Left lung (tissue), 10 donors: ENCODE measurements around the gene SLC22A7. TPM values are rescaled to one million over a fixed set of nuclear protein-coding genes. Genes with fewer than 3 reads are reported as not detected.

Experiments
- ATAC-seq: fragments of 200-7000 bp; cut with Tn5 transposase; one replicate; pipeline ENCODE4 v1.9.1; 2020; ENCODE audit warnings: moderate library complexity
- DNase-seq, 4 donors: peaks; one replicate each; pipeline ENCODE4 v3.0.0-alpha.2; 2013 to 2020
- H3K27ac ChIP-seq, 2 donors: fragments of 200-600 bp; sonication (generic) in 1 of 2; one replicate each; pipeline versions ENCODE4 v1.5.0 to v1.8.0; 2020 to 2021
- H3K27me3 ChIP-seq, 2 donors: fragments of 200-600 bp; sonication (generic) in 1 of 2; one replicate each; pipeline versions ENCODE4 v1.5.0 to v1.8.0; 2020 to 2021
- H3K36me3 ChIP-seq, 2 donors: fragments of 200-600 bp; sonication (generic) in 1 of 2; one replicate each; pipeline versions ENCODE4 v1.5.0 to v1.8.0; 2020 to 2021
- H3K4me1 ChIP-seq, 2 donors: fragments of 200-600 bp; one replicate each; pipeline ENCODE4 v1.8.0; 2021
- H3K4me3 ChIP-seq, 2 donors: fragments of 200-600 bp; sonication (generic) in 1 of 2; one replicate each; pipeline versions ENCODE4 v1.5.0 to v1.8.0; 2020 to 2021; ENCODE audit warnings: mild to moderate bottlenecking in 1 of 2
- H3K9me3 ChIP-seq, 2 donors: fragments of 200-600 bp; sonication (generic) in 1 of 2; one replicate each; pipeline versions ENCODE4 v1.5.0 to v1.8.0; 2020 to 2021
- intact Hi-C, 2 donors: fragments of 100-400 bp; cut with DNase I; formaldehyde crosslinking; loops; one replicate each; pipeline versions ENCODE4 v1.11.2 to v1.14.2; 2022
- polyA plus RNA-seq, 6 donors: library from polyadenylated mRNA; unstranded; fragments of 120-200 nt; gene quantifications; one replicate each; pipeline ENCODE4 v1.2.1, GENCODE V29; 2013; ENCODE audit not compliant: insufficient read length in 6 of 6
- total RNA-seq, 2 donors: library from RNA; stranded (reverse); fragmentation: NEBNext Ultra II Directional; extraction: Animal tissue kit (Norgen Biotek cat#: 25700); gene quantifications; one replicate each; pipeline ENCODE4 v1.2.1, GENCODE V29; 2021
- TF ChIP-seq, protein P1 (sequence below), 2 donors: fragments of 200-600 bp; sonication (generic) in 1 of 2; IDR thresholded peaks; one replicate each; pipeline versions ENCODE4 v1.5.0 to v1.8.0; 2021; ENCODE audit warnings: antibody characterized with exemption in 2 of 2
- donor health status: DM: no; HTN: yes; CAD: no.
- donor health status: DM: no; HTN: no; CAD: no.

The SLC22A7 gene
- total and polyA plus RNA-seq, 8 donors = 0.07 to 0.28 (median 0.20) TPM; not detected in 3

DNA sequence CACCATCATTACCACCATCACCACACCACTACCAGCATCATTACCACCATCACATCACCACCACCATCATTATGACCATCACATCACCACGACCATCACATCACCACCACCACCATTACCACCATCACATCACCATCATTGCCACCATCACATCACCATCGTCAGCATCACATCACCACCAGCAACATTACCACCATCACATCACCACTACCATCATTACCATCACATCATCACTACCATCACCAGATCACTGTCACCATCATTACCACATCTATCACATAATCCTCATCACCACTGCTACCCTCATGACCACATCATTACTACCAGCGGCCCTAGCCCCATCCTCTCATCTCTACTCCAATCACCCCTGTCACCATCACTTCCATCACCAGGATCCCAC lies 3.5 kb upstream of the SLC22A7 start:
- Histone ChIP-seq H3K36me3 (no peaks in the 10 kb centered on the region), H3K27me3 (peaks cover 0 to 27% of the 10 kb centered on the region in 2 donors), H3K27ac (no peak overlapping the region), H3K9me3 (no peaks in the 10 kb centered on the region), H3K4me3 (no peak overlapping the region), H3K4me1 (no peaks in the 10 kb centered on the region)
- intact Hi-C loops = no loop called here
- ATAC-seq (no peak), DNase-seq (no peak)
- TF ChIP-seq, protein P1, sequence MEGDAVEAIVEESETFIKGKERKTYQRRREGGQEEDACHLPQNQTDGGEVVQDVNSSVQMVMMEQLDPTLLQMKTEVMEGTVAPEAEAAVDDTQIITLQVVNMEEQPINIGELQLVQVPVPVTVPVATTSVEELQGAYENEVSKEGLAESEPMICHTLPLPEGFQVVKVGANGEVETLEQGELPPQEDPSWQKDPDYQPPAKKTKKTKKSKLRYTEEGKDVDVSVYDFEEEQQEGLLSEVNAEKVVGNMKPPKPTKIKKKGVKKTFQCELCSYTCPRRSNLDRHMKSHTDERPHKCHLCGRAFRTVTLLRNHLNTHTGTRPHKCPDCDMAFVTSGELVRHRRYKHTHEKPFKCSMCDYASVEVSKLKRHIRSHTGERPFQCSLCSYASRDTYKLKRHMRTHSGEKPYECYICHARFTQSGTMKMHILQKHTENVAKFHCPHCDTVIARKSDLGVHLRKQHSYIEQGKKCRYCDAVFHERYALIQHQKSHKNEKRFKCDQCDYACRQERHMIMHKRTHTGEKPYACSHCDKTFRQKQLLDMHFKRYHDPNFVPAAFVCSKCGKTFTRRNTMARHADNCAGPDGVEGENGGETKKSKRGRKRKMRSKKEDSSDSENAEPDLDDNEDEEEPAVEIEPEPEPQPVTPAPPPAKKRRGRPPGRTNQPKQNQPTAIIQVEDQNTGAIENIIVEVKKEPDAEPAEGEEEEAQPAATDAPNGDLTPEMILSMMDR (IDR thresholded peaks at IDR 0.05) = no peak

DNA sequence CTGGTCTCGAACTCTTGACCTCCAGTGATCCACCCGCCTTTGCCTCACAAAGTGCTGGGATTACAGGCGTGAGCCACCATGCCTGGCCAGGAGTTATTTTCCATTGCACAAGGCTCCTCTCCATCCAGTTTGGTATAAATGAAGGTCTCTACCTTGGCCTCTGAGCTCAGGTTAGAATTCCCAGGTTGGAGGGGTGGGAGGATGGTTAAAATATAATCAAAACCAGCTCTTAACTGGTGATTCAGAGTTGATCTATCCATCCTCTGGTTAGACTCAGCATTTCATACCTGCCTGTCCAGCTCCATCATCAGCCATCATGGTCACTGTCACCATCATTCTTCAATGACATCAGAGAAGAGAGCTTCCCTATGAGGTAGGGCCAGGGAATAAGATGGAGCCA lies 2.6 kb upstream of the SLC22A7 start:
- Histone ChIP-seq H3K9me3 (no peaks in the 10 kb centered on the region), H3K4me3 (no peak overlapping the region), H3K36me3 (no peaks in the 10 kb centered on the region), H3K27ac (no peak overlapping the region), H3K4me1 (no peaks in the 10 kb centered on the region), H3K27me3 (peaks cover 0 to 37% of the 10 kb centered on the region in 2 donors)
- DNase-seq (no peak), ATAC-seq (no peak)
- TF ChIP-seq, protein P1 (IDR thresholded peaks at IDR 0.05) = no peak
- intact Hi-C loops = no loop called here

DNA sequence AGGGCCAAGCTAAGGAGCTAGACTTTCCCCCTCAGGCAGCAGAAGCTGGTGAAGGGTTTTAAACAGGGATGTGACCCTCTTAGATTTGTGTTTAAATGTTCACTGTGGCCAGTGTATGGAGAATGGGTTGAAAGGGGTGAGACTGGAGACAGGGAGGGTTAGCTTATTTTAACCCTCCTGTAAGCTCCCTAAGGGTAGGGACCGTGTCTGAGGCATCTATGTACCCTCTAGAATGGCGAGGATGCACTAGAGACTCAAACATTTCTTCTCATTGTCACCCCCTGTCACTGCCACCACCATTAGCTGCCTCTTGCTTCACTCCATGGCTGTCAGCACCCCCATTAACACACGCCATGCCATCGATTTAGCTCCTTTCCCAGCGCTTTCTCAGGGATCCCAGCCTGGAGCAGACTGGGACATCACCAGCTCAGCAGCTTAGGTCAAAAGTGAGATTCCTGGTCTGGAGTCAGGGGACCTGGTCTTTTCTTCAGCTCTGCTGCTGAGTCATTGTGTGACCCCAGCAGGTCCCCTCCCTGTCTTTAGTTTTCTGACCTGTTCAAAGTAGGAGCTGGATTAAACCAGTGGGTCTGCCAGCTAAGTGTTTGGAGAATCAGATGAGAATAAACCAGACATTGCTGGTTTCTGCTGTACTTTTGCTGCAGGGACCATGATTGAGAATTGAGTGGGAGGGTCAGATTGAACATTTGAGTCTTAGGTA lies 1.1 kb upstream of the SLC22A7 start:
- no peak overlapping the region for H3K27ac ChIP-seq
- TF ChIP-seq, protein P1 (IDR thresholded peaks at IDR 0.05) = no peak
- H3K4me3 ChIP-seq = no peak overlapping the region
- intact Hi-C loops = no loop called here
- peaks cover 0 to 49% of the 10 kb centered on the region in 2 donors for H3K27me3 ChIP-seq
- no peaks in the 10 kb centered on the region for H3K36me3 ChIP-seq
- H3K9me3 ChIP-seq = no peaks in the 10 kb centered on the region
- ATAC-seq (no peak), DNase-seq (no peak)
- no peaks in the 10 kb centered on the region for H3K4me1 ChIP-seq

DNA sequence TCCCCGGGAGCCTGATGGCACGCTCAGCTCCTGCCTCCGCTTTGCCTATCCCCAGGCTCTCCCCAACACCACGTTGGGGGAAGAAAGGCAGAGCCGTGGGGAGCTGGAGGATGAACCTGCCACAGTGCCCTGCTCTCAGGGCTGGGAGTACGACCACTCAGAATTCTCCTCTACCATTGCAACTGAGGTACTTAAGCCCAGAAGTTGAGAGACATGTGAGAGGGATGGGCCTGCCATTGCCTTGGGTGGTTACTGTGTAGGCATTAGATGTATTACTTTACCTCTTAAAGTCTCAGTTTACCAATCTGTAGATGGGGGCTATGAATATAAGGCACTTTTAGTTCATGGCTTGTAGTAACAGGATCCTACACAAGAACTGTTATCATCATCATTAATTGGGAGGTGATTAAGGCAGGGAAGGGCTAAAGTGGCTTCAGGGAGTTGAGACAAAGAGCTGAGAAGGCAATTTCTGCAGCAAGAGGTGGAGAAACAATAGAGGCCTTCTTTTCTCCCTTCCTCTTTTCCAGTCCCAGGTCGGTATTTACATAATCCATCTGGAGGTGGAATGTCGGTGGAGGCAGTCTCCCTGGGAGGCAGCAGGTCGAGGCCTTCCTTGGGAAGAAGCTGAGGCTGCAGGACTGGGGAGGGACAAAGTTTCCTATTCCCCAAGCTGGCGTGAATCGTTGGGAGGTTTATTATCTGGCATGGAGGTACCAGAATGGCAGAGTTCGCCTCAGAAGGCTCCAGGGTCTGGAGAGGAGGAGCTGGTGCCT lies 691 bp downstream of the SLC22A7 start:
- Histone ChIP-seq H3K4me3 (no peak overlapping the region), H3K9me3 (no peaks in the 10 kb centered on the region), H3K36me3 (no peaks in the 10 kb centered on the region), H3K27ac (no peak overlapping the region), H3K27me3 (peaks cover 0 to 49% of the 10 kb centered on the region in 2 donors), H3K4me1 (no peaks in the 10 kb centered on the region)
- no peak for ATAC-seq
- no peak for DNase-seq
- intact Hi-C loops = no loop called here
- TF ChIP-seq, protein P1 (IDR thresholded peaks at IDR 0.05) = no peak
